OCI-LY1 (cell line): ENCODE data around the gene CYP2S1.

Experiments used
- H2AFZ ChIP-seq: fragments of 200-600 bp; sonication (generic), shearing (Covaris generic); 2 replicates; pipeline ENCODE4 v1.6.0; 2014; ENCODE audit warnings: antibody characterized with exemption, mild to moderate bottlenecking, low read length
- H3F3A ChIP-seq: fragments of 200-600 bp; sonication (generic), shearing (Covaris generic); 2 replicates; pipeline ENCODE4 v1.6.0; 2014; ENCODE audit warnings: mild to moderate bottlenecking, antibody characterized with exemption, low read length, moderate library complexity; ENCODE audit not compliant: insufficient read depth
- H3K27ac ChIP-seq: fragments of 200-600 bp; sonication (generic); 2 replicates; pipeline ENCODE4 v1.5.1; 2014; ENCODE audit warnings: low read length, mixed run types, mild to moderate bottlenecking, low read depth; ENCODE audit not compliant: poor library complexity, severe bottlenecking
- H3K27me3 ChIP-seq: fragments of 200-600 bp; sonication (generic); 2 replicates; pipeline ENCODE4 v1.6.0; 2014; ENCODE audit warnings: antibody characterized with exemption, mild to moderate bottlenecking, low read length, moderate library complexity; ENCODE audit not compliant: insufficient read depth
- H3K36me3 ChIP-seq: fragments of 200-600 bp; sonication (generic); 2 replicates; pipeline ENCODE4 v1.6.1; 2014; ENCODE audit warnings: mild to moderate bottlenecking, antibody characterized with exemption, low read length, moderate library complexity, mixed read lengths; ENCODE audit not compliant: insufficient read depth
- H3K4me1 ChIP-seq: fragments of 200-600 bp; sonication (generic); 2 replicates; pipeline ENCODE4 v1.5.1; 2014; ENCODE audit warnings: mild to moderate bottlenecking, low read length, moderate library complexity; ENCODE audit not compliant: insufficient read depth, severe bottlenecking
- H3K4me2 ChIP-seq: fragments of 200-600 bp; sonication (generic), shearing (Covaris generic); 2 replicates; pipeline ENCODE4 v1.6.1; 2014; ENCODE audit warnings: low read length
- H3K4me3 ChIP-seq: fragments of 200-600 bp; sonication (generic); 2 replicates; pipeline ENCODE4 v1.5.1; 2014; ENCODE audit warnings: low read length, low read depth, mild to moderate bottlenecking, mixed read lengths; ENCODE audit not compliant: poor library complexity, severe bottlenecking
- H3K79me2 ChIP-seq: fragments of 200-600 bp; shearing (Covaris generic); 2 replicates; pipeline ENCODE4 v1.6.1; 2016; ENCODE audit warnings: mixed run types, low read length, mixed read lengths; ENCODE audit not compliant: insufficient read depth
- H3K9ac ChIP-seq: fragments of 200-600 bp; sonication (generic), shearing (Covaris generic); 2 replicates; pipeline ENCODE4 v1.6.1; 2014; ENCODE audit warnings: mild to moderate bottlenecking, low read length, mixed read lengths
- H3K9me2 ChIP-seq: fragments of 200-600 bp; sonication (generic), shearing (Covaris generic); 2 replicates; pipeline ENCODE4 v1.6.1; 2014; ENCODE audit warnings: low read depth, mild to moderate bottlenecking, low read length, mixed read lengths
- H3K9me3 ChIP-seq: fragments of 200-600 bp; shearing (Covaris generic); 2 replicates; pipeline ENCODE4 v1.6.1; 2014; ENCODE audit warnings: low read length, mixed read lengths
- H4K20me1 ChIP-seq: fragments of 200-600 bp; sonication (generic), shearing (Covaris generic); 2 replicates; pipeline ENCODE4 v1.6.0; 2016; ENCODE audit warnings: mild to moderate bottlenecking, low read length; ENCODE audit not compliant: insufficient read depth
- EZH2 ChIP-seq: fragments of 200-600 bp; sonication (generic), shearing (Covaris generic); IDR thresholded peaks from 2 replicates; pipeline ENCODE4 v1.8.0; 2017; ENCODE audit warnings: borderline replicate concordance, mixed run types, mild to moderate bottlenecking, antibody characterized with exemption, low read length, moderate library complexity, mixed read lengths
- TF ChIP-seq, protein P1 (sequence below): fragments of 200-600 bp; sonication (generic), shearing (Covaris generic); IDR thresholded peaks from 2 replicates; pipeline ENCODE4 v1.5.1; 2017; ENCODE audit warnings: mild to moderate bottlenecking, antibody characterized with exemption, low read length, moderate library complexity, mixed read lengths

The CYP2S1 gene

GRCh38 chr19:41253660-41254059 is 60.6 kb downstream of the CYP2S1 start:
- H3K36me3 ChIP-seq, result no peaks in the 10 kb centered on the region
- no peaks in the 10 kb centered on the region for H3K9me3 ChIP-seq
- no peaks in the 10 kb centered on the region for H3K79me2 ChIP-seq
- no peaks in the 10 kb centered on the region for H3F3A ChIP-seq
- no peak overlapping the region for H3K4me2 ChIP-seq
- no peaks in the 10 kb centered on the region for H3K9me2 ChIP-seq
- H3K4me1 ChIP-seq, result no peaks in the 10 kb centered on the region
- no peak overlapping the region for H2AFZ ChIP-seq
- H3K27ac ChIP-seq, result no peak overlapping the region
- TF ChIP-seq, protein P1, sequence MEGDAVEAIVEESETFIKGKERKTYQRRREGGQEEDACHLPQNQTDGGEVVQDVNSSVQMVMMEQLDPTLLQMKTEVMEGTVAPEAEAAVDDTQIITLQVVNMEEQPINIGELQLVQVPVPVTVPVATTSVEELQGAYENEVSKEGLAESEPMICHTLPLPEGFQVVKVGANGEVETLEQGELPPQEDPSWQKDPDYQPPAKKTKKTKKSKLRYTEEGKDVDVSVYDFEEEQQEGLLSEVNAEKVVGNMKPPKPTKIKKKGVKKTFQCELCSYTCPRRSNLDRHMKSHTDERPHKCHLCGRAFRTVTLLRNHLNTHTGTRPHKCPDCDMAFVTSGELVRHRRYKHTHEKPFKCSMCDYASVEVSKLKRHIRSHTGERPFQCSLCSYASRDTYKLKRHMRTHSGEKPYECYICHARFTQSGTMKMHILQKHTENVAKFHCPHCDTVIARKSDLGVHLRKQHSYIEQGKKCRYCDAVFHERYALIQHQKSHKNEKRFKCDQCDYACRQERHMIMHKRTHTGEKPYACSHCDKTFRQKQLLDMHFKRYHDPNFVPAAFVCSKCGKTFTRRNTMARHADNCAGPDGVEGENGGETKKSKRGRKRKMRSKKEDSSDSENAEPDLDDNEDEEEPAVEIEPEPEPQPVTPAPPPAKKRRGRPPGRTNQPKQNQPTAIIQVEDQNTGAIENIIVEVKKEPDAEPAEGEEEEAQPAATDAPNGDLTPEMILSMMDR, result no peak
- no peak for TF ChIP-seq EZH2
- no peaks in the 10 kb centered on the region for H4K20me1 ChIP-seq
- H3K9ac ChIP-seq, result no peak overlapping the region
- H3K27me3 ChIP-seq, result peaks cover 10% of the 10 kb centered on the region; the same call in 1 of the 2 replicates
- H3K4me3 ChIP-seq, result no peak overlapping the region

DNA sequence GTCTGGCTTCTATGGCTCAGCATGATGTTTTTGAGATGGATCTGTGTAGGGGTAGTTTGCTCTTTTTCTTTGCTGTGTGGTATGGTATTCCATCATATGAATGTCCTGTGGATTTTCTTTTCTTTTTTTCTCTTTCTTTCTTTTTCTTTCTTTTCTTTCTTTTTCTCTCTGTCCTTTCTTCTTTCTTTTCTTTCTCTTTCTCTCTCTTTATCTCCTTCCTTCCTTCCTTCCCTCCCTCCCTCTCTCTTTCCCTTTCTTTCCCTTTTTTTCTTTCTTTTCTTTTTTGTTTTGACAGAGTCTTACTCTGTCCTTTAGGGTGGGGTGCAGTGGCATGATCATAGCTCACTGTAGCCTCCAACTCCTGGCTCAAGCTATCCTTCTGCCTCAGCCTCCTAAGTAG is 62.2 kb downstream of the CYP2S1 start:
- Histone ChIP-seq H3K9me2 (no peaks in the 10 kb centered on the region), H3K36me3 (no peaks in the 10 kb centered on the region), H3K4me1 (no peaks in the 10 kb centered on the region), H4K20me1 (no peaks in the 10 kb centered on the region), H3K79me2 (no peaks in the 10 kb centered on the region), H3F3A (no peaks in the 10 kb centered on the region), H3K4me3 (no peak overlapping the region), H2AFZ (no peak overlapping the region), H3K4me2 (no peak overlapping the region), H3K27ac (no peak overlapping the region), H3K9me3 (no peaks in the 10 kb centered on the region), H3K9ac (no peak overlapping the region), H3K27me3 (peaks cover 4% of the 10 kb centered on the region; the same call in 1 of the 2 replicates)
- TF ChIP-seq EZH2, result no peak
- TF ChIP-seq, protein P1, result no peak
